HCT116 (cell line): ENCODE measurements around the gene IPO8. TPM values are rescaled to one million over a fixed set of nuclear protein-coding genes. Genes with fewer than 3 reads are reported as not detected.
A peak's percentile ranks its signal among the peaks of the same experiment; 100 is the strongest.

Experiments
- ATAC-seq: fragments of 200-7000 bp; cut with Tn5 transposase; 2 replicates; pipeline ENCODE4 v1.9.1; 2020; ENCODE audit warnings: mild to moderate bottlenecking, moderate library complexity
- BruUV-seq: library from RNA; stranded (reverse); fragments of 400-500 nt; replicated peaks from 2 replicates; lab custom pipeline; 2021; lab: Mats Ljungman, UMichigan
- CTCF ChIA-PET: fragments of 300-600 bp; sonication (Branson Sonifier 250); formaldehyde crosslinking; loops from one replicate; lab custom pipeline; 2021; ENCODE audit warnings: antibody characterized with exemption; lab: Charles Lee
- POLR2A ChIA-PET: fragments of 300-600, 350-600 bp; sonication (Branson Sonifier 250); formaldehyde crosslinking; loops from one replicate; lab custom pipeline; 2021; ENCODE audit warnings: antibody characterized with exemption; lab: Charles Lee
- RAD21 ChIA-PET, 2 experiments: fragments of 300-600 bp; sonication (Branson Sonifier 250); formaldehyde crosslinking; loops; one replicate each; lab custom pipeline; 2023; ENCODE audit warnings: low total read pairs in 2 of 2; ENCODE audit not compliant: uncharacterized antibody in 2 of 2, unreplicated experiment in 2 of 2, low non-redundant PET in 1 of 2; lab: Charles Lee
- DNase-seq: peaks from one replicate; pipeline ENCODE4 v3.0.0-alpha.2; 2010; ENCODE audit warnings: low read depth, low spot score
- H2AFZ ChIP-seq: fragments of 200-600 bp; shearing (Covaris generic), sonication (generic); 2 replicates; pipeline ENCODE4 v1.6.1; 2017; ENCODE audit warnings: low read depth, mixed run types, mixed read lengths, antibody characterized with exemption, low read length; ENCODE audit not compliant: poor library complexity, severe bottlenecking
- H3K27ac ChIP-seq: 2 replicates; pipeline ENCODE4 v1.5.1; 2012; ENCODE audit warnings: low read depth, low read length
- H3K27me3 ChIP-seq: fragments of 200-600 bp; sonication (generic); 2 replicates; pipeline ENCODE4 v1.6.1; 2016; ENCODE audit warnings: mixed run types, low read length, mixed read lengths; ENCODE audit not compliant: insufficient read depth
- H3K36me3 ChIP-seq, 2 experiments: fragments of 200-500 bp in 1 of 2; fragments of 200-600 bp in 1 of 2; sonication (Bioruptor generic) in 1 of 2; sonication (generic) in 1 of 2; 2 replicates each; pipeline versions ENCODE4 v1.5.1 to v1.6.1; 2014 to 2016; ENCODE audit warnings: low read length in 2 of 2, inconsistent platforms in 1 of 2, mixed read lengths in 1 of 2, mixed run types in 1 of 2; ENCODE audit not compliant: insufficient read depth in 2 of 2, control insufficient read depth in 1 of 2
- H3K4me1 ChIP-seq, 2 experiments: fragments of 200-600 bp in 1 of 2; sonication (generic) in 1 of 2; 2 replicates each; pipeline versions ENCODE4 v1.5.1 to v1.6.1; 2012 to 2017; ENCODE audit warnings: low read length in 2 of 2, inconsistent platforms in 1 of 2, mild to moderate bottlenecking in 1 of 2, mixed read lengths in 1 of 2, mixed run types in 1 of 2, moderate library complexity in 1 of 2; ENCODE audit not compliant: insufficient read depth in 2 of 2, control insufficient read depth in 1 of 2
- H3K4me2 ChIP-seq: fragments of 200-600 bp; sonication (generic); 2 replicates; pipeline ENCODE4 v1.6.1; 2017; ENCODE audit warnings: mixed run types, low read length, mixed read lengths
- H3K4me3 ChIP-seq, 2 experiments: fragments of 200-600 bp in 1 of 2; sonication (generic) in 1 of 2; replicated peaks in 1 of 2; 2 replicates each; pipeline ENCODE4 v1.5.1; 2011 to 2016; ENCODE audit warnings: low read length in 2 of 2, control low read depth in 1 of 2, low read depth in 1 of 2, mild to moderate bottlenecking in 1 of 2, mixed read lengths in 1 of 2, mixed run types in 1 of 2
- H3K79me2 ChIP-seq: fragments of 200-600 bp; sonication (generic); 2 replicates; pipeline ENCODE4 v1.6.1; 2017; ENCODE audit warnings: mild to moderate bottlenecking, mixed run types, low read length, moderate library complexity, mixed read lengths; ENCODE audit not compliant: insufficient read depth
- H3K9ac ChIP-seq: fragments of 200-600 bp; sonication (generic); 2 replicates; pipeline ENCODE4 v1.6.1; 2016; ENCODE audit warnings: low read length, mixed read lengths
- H3K9me2 ChIP-seq: fragments of 200-600 bp; sonication (generic), shearing (Covaris generic); 2 replicates; pipeline ENCODE4 v1.6.1; 2017; ENCODE audit warnings: mixed run types, mild to moderate bottlenecking, moderate library complexity; ENCODE audit not compliant: insufficient read depth
- H3K9me3 ChIP-seq, 2 experiments: fragments of 200-500 bp in 1 of 2; fragments of 200-600 bp in 1 of 2; sonication (Bioruptor generic) in 1 of 2; sonication (generic) in 1 of 2; 2 replicates each; pipeline ENCODE4 v1.6.1; 2014 to 2017; ENCODE audit warnings: low read length in 2 of 2, mixed read lengths in 2 of 2, inconsistent platforms in 1 of 2, low read depth in 1 of 2, mild to moderate bottlenecking in 1 of 2, mixed run types in 1 of 2, moderate library complexity in 1 of 2; ENCODE audit not compliant: control insufficient read depth in 1 of 2, insufficient read depth in 1 of 2
- H4K20me1 ChIP-seq: fragments of 200-600 bp; sonication (generic), shearing (Covaris generic); 2 replicates; pipeline ENCODE4 v1.6.1; 2017; ENCODE audit warnings: mixed run types, mild to moderate bottlenecking, moderate library complexity; ENCODE audit not compliant: insufficient read depth
- ATF3 ChIP-seq: IDR thresholded peaks from 2 replicates; pipeline ENCODE4 v1.6.1; 2012
- CBX3 ChIP-seq: IDR thresholded peaks from 2 replicates; pipeline ENCODE4 v1.6.1; 2012; ENCODE audit warnings: low read depth
- CEBPB ChIP-seq: IDR thresholded peaks from 2 replicates; pipeline ENCODE4 v1.6.1; 2012; ENCODE audit warnings: low read depth
- EGR1 ChIP-seq: IDR thresholded peaks from 2 replicates; pipeline ENCODE4 v1.6.1; 2012; ENCODE audit warnings: low read depth
- EZH2 ChIP-seq: fragments of 200-600 bp; sonication (generic); IDR thresholded peaks from 2 replicates; pipeline ENCODE4 v1.6.1; 2017; ENCODE audit warnings: antibody characterized with exemption, mixed run types
- EZH2phosphoT487 ChIP-seq: fragments of 200-600 bp; IDR thresholded peaks from 2 replicates; pipeline ENCODE4 v1.6.1; 2018; ENCODE audit warnings: antibody characterized with exemption, borderline replicate concordance
- FOSL1 ChIP-seq: IDR thresholded peaks from 2 replicates; pipeline ENCODE4 v1.6.1; 2012; ENCODE audit warnings: low read depth
- JUND ChIP-seq: IDR thresholded peaks from 2 replicates; pipeline ENCODE4 v1.6.1; 2012
- POLR2A ChIP-seq: IDR thresholded peaks from 2 replicates; pipeline ENCODE4 v1.7.0; 2011; ENCODE audit warnings: borderline replicate concordance; ENCODE audit not compliant: insufficient read depth, insufficient read length; ENCODE audit errors: extremely low read depth
- POLR2AphosphoS5 ChIP-seq: IDR thresholded peaks from 2 replicates; pipeline ENCODE4 v1.6.1; 2011; ENCODE audit warnings: mild to moderate bottlenecking, low read depth, low read length, moderate library complexity
- RAD21 ChIP-seq: IDR thresholded peaks from 2 replicates; pipeline ENCODE4 v1.6.1; 2012; ENCODE audit warnings: low read depth, mild to moderate bottlenecking
- SIN3A ChIP-seq: IDR thresholded peaks from 2 replicates; pipeline ENCODE4 v1.6.1; 2012; ENCODE audit warnings: low read depth
- SP1 ChIP-seq: IDR thresholded peaks from 2 replicates; pipeline ENCODE4 v1.6.1; 2012; ENCODE audit warnings: low read depth
- SRF ChIP-seq: IDR thresholded peaks from 2 replicates; pipeline ENCODE4 v1.6.1; 2012; ENCODE audit warnings: low read depth
- YY1 ChIP-seq: IDR thresholded peaks from 2 replicates; pipeline ENCODE4 v1.6.1; 2011; ENCODE audit warnings: low read length, low read depth, moderate library complexity, mild to moderate bottlenecking; ENCODE audit not compliant: insufficient replicate concordance; ENCODE audit errors: extremely low read depth
- ZFX ChIP-seq: fragments of 450-650 bp; IDR thresholded peaks from 2 replicates; pipeline ENCODE4 v1.6.1; 2017
- intact Hi-C: fragments of 100-400 bp; cut with micrococcal nuclease; formaldehyde crosslinking; loops from 2 replicates; pipeline ENCODE4 v1.10.0; 2022
- total RNA-seq: library from RNA; stranded (reverse); gene quantifications from one replicate; pipeline ENCODE4 v1.2.1, GENCODE V29; 2021; ENCODE audit not compliant: unreplicated experiment
- TF ChIP-seq, protein P1 (sequence below), 3 experiments: fragments of 200-600 bp in 1 of 3; sonication (generic) in 1 of 3; IDR thresholded peaks in 2 of 3; conservative IDR thresholded peaks in 1 of 3; 2 replicates each; pipeline ENCODE4 v1.5.1; 2012 to 2017; ENCODE audit warnings: low read depth in 2 of 3, low read length in 2 of 3, antibody characterized with exemption in 1 of 3, borderline replicate concordance in 1 of 3, control low read depth in 1 of 3, mild to moderate bottlenecking in 1 of 3, mixed read lengths in 1 of 3, mixed run types in 1 of 3, moderate library complexity in 1 of 3; ENCODE audit not compliant: insufficient read depth in 1 of 3
- TF ChIP-seq, protein P2 (sequence below): IDR thresholded peaks from 2 replicates; pipeline ENCODE4 v1.6.1; 2012

Gene IPO8
- total RNA-seq, 1 experiment from 2014 or later: 41.4 TPM

- intact Hi-C loops: loop anchor here (5.0 kb wide), 2 partner anchors 60 to 100 kb away; no protein-coding TSS in a partner anchor
- RAD21 ChIA-PET: no interaction called here
- no TSS peak for BruUV-seq
These were observed 1.3 kb upstream of the IPO8 start for GRCh38 chr12:30696943-30697342.

GRCh38 chr12:30696486-30696885 is 817 bp upstream of the IPO8 start:
- Histone ChIP-seq H3K9me3 (no peaks in the 10 kb centered on the region), H3K9me2 (no peaks in the 10 kb centered on the region), H3K4me2 (peak overlapping the region; percentile 93), H3K27ac (no peak overlapping the region), H3K79me2 (peaks cover 39% of the 10 kb centered on the region), H3K9ac (peak overlapping the region; percentile 81), H3K27me3 (no peaks in the 10 kb centered on the region), H2AFZ (peak overlapping the region; percentile 86), H3K36me3 (no peaks in the 10 kb centered on the region), H3K4me3 (peak overlapping the region; percentile 88 to 98), H3K4me1 (peaks cover 12 to 26% of the 10 kb centered on the region in 2 experiments; a peak in 3 of 4 replicates), H4K20me1 (no peaks in the 10 kb centered on the region)
- ChIA-PET RAD21 (no interaction called here), CTCF (no interaction called here), POLR2A (interaction anchor here (0.8 to 1.3 kb wide), 3 partner anchors 26 to 100 kb away, joined by 3 to 4 read pairs (median 3); no protein-coding TSS in a partner anchor)
- BruUV-seq: no TSS peak
- TF ChIP-seq YY1: no peak
- no peak for TF ChIP-seq POLR2A
- TF ChIP-seq POLR2AphosphoS5: no peak
- TF ChIP-seq EZH2phosphoT487: no peak
- TF ChIP-seq CEBPB: no peak
- TF ChIP-seq, protein P1, sequence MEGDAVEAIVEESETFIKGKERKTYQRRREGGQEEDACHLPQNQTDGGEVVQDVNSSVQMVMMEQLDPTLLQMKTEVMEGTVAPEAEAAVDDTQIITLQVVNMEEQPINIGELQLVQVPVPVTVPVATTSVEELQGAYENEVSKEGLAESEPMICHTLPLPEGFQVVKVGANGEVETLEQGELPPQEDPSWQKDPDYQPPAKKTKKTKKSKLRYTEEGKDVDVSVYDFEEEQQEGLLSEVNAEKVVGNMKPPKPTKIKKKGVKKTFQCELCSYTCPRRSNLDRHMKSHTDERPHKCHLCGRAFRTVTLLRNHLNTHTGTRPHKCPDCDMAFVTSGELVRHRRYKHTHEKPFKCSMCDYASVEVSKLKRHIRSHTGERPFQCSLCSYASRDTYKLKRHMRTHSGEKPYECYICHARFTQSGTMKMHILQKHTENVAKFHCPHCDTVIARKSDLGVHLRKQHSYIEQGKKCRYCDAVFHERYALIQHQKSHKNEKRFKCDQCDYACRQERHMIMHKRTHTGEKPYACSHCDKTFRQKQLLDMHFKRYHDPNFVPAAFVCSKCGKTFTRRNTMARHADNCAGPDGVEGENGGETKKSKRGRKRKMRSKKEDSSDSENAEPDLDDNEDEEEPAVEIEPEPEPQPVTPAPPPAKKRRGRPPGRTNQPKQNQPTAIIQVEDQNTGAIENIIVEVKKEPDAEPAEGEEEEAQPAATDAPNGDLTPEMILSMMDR (IDR thresholded peaks at IDR 0.05 in 2 of 3, conservative IDR thresholded peaks at IDR 0.05 in 1 of 3; ENCODE audit: borderline replicate concordance in 1 of 3, insufficient read depth in 1 of 3, low read depth in 2 of 3, low read length in 2 of 3): no peak
- TF ChIP-seq, protein P2, sequence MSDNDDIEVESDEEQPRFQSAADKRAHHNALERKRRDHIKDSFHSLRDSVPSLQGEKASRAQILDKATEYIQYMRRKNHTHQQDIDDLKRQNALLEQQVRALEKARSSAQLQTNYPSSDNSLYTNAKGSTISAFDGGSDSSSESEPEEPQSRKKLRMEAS: no peak
- TF ChIP-seq ZFX: no peak
- TF ChIP-seq ATF3: no peak
- no peak for TF ChIP-seq CBX3
- TF ChIP-seq SIN3A: no peak
- no peak for TF ChIP-seq RAD21
- TF ChIP-seq EZH2: no peak
- ATAC-seq (peak; percentile 34), DNase-seq (no peak)
- intact Hi-C loops: loop anchor here (5.0 kb wide), 2 partner anchors 61 to 101 kb away; no protein-coding TSS in a partner anchor

More at GRCh38 chr12:30696943-30697342, 1.3 kb upstream of the IPO8 start:
- Histone ChIP-seq H3K79me2 (peaks cover 36% of the 10 kb centered on the region), H3K9me2 (no peaks in the 10 kb centered on the region), H3K9me3 (no peaks in the 10 kb centered on the region), H3K27ac (no peak overlapping the region), H3K4me1 (peaks cover 12 to 25% of the 10 kb centered on the region in 2 experiments; a peak in 3 of 4 replicates), H2AFZ (no peak overlapping the region), H3K27me3 (no peaks in the 10 kb centered on the region), H4K20me1 (no peaks in the 10 kb centered on the region), H3K4me3 (no peak overlapping the region), H3K4me2 (no peak overlapping the region), H3K36me3 (no peaks in the 10 kb centered on the region), H3K9ac (no peak overlapping the region)
- ATAC-seq: no peak
- TF ChIP-seq RAD21 (no peak), EZH2 (no peak), EGR1 (no peak), SP1 (no peak), EZH2phosphoT487 (no peak), SRF (no peak), JUND (no peak), POLR2AphosphoS5 (no peak), POLR2A (no peak), FOSL1 (no peak), CBX3 (no peak)
- ChIA-PET CTCF (no interaction called here), POLR2A (interaction anchor here (1.1 kb wide), 1 partner anchor 99 kb away, joined by 4 read pairs; no protein-coding TSS in a partner anchor)
- no peak for DNase-seq
